ENCODE results near the gene PLXDC1. TPM values are rescaled to one million over a fixed set of nuclear protein-coding genes. Genes with fewer than 3 reads are reported as not detected.

Gene PLXDC1
- total RNA-seq, 4 donors from 2014 or later: 1.8 to 13.4 (median 6.4) TPM

- peak overlapping the region in 1 of 3 donors; percentile 69 for H3K4me3 ChIP-seq (replicated peaks in 1 of 3)
- TF ChIP-seq POLR2A (IDR thresholded peaks at IDR 0.05) (no peak), CTCF (IDR thresholded peaks at IDR 0.05) (no peak)
- no peaks in the 10 kb centered on the region for H3K36me3 ChIP-seq
- H3K27me3 ChIP-seq: no peaks in the 10 kb centered on the region
- intact Hi-C loops (cut with DNase I): loop anchor here (5.0 kb wide), 1 partner anchor 170 kb away; no protein-coding TSS in a partner anchor
- WGBS, 2 donors: 19% methylated on average over 24 of the region's 25 CpGs
- H3K27ac ChIP-seq: peak overlapping the region in 2 of 3 donors; percentile 96 to 98
- no peaks in the 10 kb centered on the region for H3K9me3 ChIP-seq
- DNase-seq: peak in 1 of 2 donors; percentile 31
- H3K4me1 ChIP-seq: peaks cover 10 to 21% of the 10 kb centered on the region in 2 donors
These were observed 744 bp upstream of the PLXDC1 start for GRCh38 chr17:39151943-39152818.

GRCh38 chr17:39150795-39151149, 665 bp downstream of the PLXDC1 start:
- intact Hi-C loops (cut with DNase I): loop anchor here (5.0 kb wide), 1 partner anchor 168 kb away; no protein-coding TSS in a partner anchor
- H3K27ac ChIP-seq: no peak overlapping the region
- peak overlapping the region in 1 of 3 donors; percentile 35 for H3K4me3 ChIP-seq (replicated peaks in 1 of 3)

GRCh38 chr17:39150104-39150634, 1.3 kb downstream of the PLXDC1 start:
- Histone ChIP-seq H3K4me3 (replicated peaks in 1 of 3) (no peak overlapping the region), H3K9me3 (no peaks in the 10 kb centered on the region), H3K36me3 (no peaks in the 10 kb centered on the region), H3K27me3 (no peaks in the 10 kb centered on the region), H3K4me1 (peaks cover 10 to 22% of the 10 kb centered on the region in 2 donors), H3K27ac (no peak overlapping the region)
- intact Hi-C loops (cut with DNase I): loop anchor here (5.0 kb wide), 1 partner anchor 168 kb away; no protein-coding TSS in a partner anchor
- 80 to 81% methylated on average over 5 of the region's 5 CpGs for WGBS, 2 donors
- TF ChIP-seq CTCF (IDR thresholded peaks at IDR 0.05): no peak
- TF ChIP-seq POLR2A (IDR thresholded peaks at IDR 0.05): no peak
- DNase-seq: no peak

More at GRCh38 chr17:39150795-39151149, 665 bp downstream of the PLXDC1 start:
- no peaks in the 10 kb centered on the region for H3K9me3 ChIP-seq
- 51 to 83% methylated on average over 1 to 5 of the region's 5 CpGs for WGBS, 2 donors
- H3K4me1 ChIP-seq: peaks cover 10 to 21% of the 10 kb centered on the region in 2 donors
- TF ChIP-seq CTCF (IDR thresholded peaks at IDR 0.05): no peak
- no peak for TF ChIP-seq POLR2A (IDR thresholded peaks at IDR 0.05)
- no peaks in the 10 kb centered on the region for H3K27me3 ChIP-seq
- DNase-seq: no peak
- no peaks in the 10 kb centered on the region for H3K36me3 ChIP-seq

DNA sequence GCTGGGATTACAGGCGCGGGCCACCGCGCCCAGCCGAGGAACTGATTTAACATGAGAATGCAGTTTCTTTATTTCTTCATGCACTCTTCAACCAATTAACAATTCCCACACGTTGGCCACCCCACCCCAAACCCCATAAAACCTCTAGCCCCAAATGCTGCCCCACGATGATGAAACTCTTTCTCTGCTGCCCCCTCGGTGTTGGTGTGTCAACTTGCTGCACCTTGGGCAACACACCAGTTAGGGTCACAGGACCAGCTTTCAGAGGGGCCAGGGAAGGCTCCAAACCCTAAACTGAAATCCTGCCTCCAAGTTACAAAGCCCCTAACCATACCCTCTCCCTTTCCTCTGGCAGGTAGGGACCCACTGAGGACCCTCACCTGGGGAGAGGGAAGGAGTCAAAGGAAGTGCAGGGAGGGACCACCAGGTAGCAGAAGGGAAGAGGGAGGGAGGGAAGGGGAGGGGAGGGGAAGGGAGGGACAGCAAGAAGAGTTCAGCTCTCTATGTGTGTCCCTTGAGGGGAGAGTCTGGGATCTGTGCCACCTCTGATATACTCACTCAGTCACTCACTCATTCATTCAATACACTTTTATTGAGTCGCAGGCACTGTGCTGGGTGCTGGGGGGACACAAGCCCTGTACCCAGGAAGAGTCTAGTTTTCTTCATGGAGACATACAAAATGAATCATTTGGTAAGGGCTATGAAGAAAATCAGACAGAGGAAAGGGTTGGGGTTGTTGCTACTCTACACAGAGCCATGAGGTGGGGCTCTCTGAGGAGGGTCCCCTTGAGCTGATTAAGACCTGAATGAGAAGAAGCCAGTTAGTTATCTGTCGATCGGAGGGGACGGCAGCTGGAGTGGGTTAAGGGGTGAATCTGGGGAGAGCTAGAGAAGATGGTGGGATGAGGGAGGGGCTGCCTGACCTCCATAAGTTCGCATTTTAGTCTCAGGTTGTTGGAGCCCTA, 3.9 kb downstream of the PLXDC1 start:
- TF ChIP-seq CTCF (IDR thresholded peaks at IDR 0.05): no peak
- TF ChIP-seq POLR2A (IDR thresholded peaks at IDR 0.05): no peak
- H3K4me3 ChIP-seq (replicated peaks in 1 of 3): no peak overlapping the region
- H3K36me3 ChIP-seq: no peaks in the 10 kb centered on the region
- H3K4me1 ChIP-seq: peaks cover 12 to 29% of the 10 kb centered on the region in 2 donors
- WGBS, 2 donors: 66 to 77% methylated on average over 13 of the region's 13 CpGs
- H3K9me3 ChIP-seq: no peaks in the 10 kb centered on the region
- DNase-seq: no peak
- H3K27me3 ChIP-seq: no peaks in the 10 kb centered on the region
- intact Hi-C loops (cut with DNase I): no loop called here
- H3K27ac ChIP-seq: no peak overlapping the region
